Amniotic stem cell (primary cell): ENCODE measurements around the gene NKAIN2.
"Not testable (repeated sequence)": the region's sequence is repeated elsewhere in the genome, so short reads cannot be mapped to it uniquely, and the experiment has no call there.

ENCODE experiments used
- DNase-seq: peaks from one replicate; lab custom pipeline; 2025; lab: John Stamatoyannopoulos, UW

NKAIN2 gene

DNA sequence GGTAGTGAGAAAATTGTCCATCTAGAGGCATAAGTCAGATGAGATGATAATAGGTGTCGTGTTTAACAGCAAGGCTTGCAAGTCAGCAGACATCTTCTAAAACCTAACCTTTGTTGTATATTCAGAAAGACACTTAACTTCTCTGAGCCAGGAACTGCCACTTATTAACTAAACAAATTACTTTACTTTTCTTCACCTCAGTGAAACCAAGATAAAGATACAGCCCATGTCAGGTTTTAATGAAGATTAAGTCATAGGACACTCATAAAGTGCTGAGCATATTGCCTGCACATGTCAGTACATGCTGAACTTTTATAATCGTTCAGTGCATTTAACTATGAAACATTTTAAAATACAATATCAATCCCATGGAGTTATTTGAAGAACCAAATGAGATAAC lies 286.8 kb downstream of the NKAIN2 start:
- no peak for DNase-seq

GRCh38 chr6:124099520-124099919 lies 295.9 kb downstream of the NKAIN2 start:
- no peak for DNase-seq

DNA sequence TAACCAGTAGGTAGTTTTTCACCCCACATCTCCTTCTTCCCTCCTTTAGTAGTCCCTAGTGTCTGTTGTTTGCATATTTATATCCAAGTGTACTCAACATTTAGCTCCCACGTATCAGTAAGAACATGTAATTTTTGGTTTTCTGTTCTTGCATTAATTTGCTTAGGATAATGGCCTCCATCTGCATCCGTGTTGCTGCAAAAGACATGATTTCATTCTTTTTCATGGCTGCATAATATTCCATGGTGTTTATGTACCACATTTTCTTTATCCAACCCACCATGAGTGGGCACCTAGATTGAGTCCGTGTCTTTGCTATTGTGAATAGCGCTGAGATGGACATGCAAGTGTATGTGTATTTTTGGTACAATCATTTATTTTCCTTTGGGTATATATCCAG lies 306.8 kb downstream of the NKAIN2 start:
- no peak for DNase-seq

- DNase-seq = no peak
Measured at GRCh38 chr6:124119596-124119995, 315.9 kb downstream of the NKAIN2 start.

GRCh38 chr6:124123617-124124209 lies 320.0 kb downstream of the NKAIN2 start:
- no peak for DNase-seq

DNA sequence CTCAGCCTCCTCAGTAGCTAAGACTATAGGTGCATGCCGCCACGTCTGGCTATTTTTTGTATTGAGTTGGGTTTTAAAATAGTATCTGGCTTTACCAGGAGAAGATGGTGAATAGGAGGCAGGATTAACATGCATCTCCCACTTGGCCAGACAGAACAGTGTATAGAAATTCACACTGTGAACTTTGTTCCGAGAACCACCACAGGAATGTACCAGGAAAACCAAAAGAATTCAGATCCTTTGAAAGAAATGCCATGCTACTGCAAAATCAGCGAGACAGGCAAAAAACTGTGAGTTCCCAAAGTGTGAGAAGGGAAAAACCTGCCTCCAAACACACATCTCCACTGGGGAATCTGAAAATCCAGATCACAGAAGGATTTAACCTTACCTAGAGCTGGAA lies 327.6 kb downstream of the NKAIN2 start:
- no peak for DNase-seq

DNA sequence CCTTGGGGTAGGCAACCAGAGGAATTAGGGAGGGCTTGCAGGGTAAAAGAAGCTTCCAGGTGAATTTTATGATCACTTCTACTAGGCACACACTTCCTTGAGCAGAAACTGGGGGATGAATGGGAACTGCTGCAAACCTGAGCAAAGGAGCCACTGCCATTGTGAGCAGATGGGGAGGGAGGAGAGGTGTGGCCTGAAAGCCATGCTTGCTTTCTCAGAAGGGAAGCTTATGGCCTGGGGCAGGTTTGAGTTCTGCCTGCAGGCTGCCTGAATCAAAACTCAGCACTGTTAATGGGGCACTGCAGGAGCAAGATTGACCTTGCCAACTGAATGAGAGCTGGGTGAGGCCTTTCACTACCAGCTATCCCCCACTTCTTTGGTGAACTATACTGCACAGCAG lies 328.1 kb downstream of the NKAIN2 start:
- DNase-seq = no peak

DNA sequence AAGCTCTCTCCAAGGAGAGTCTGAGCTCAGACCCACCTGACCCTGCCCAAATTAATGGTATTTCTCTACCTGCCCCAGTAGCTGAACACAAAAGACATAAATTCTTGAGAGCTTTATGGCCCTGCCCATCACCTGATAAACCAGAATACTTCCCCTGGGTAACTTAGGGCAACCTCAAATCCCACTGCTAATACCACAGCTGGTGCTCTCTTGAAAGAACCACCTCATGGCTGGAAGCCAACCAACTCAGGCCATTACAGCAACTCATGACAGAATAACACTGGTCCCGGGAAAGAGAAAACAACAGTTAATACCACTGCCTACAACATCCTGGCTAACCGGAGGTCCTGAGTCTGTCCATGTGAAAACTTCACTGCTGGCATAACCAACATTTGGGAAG lies 328.6 kb downstream of the NKAIN2 start:
- DNase-seq = no peak

- no peak for DNase-seq
Measured at GRCh38 chr6:124142852-124143251, 339.2 kb downstream of the NKAIN2 start.

DNA sequence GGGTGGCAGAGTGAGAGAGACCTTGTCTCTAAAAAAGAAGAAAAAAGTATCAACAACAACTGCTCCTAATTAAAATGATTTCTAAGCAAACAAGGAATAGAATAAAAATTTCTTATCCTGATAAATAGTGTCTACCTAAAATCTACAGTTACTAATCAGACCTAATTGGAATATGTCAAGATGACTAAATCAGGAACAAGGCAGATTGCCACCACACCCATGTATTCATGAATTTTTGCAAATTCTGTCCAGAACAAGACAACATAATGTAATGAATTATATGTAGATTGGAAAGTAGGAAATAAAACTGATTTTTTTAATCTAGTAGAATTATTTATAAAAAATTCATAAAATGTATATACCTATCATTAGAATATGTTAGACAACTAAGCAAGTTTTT lies 339.8 kb downstream of the NKAIN2 start:
- no peak for DNase-seq

GRCh38 chr6:124147621-124148020 lies 344.0 kb downstream of the NKAIN2 start:
- DNase-seq = no peak

DNA sequence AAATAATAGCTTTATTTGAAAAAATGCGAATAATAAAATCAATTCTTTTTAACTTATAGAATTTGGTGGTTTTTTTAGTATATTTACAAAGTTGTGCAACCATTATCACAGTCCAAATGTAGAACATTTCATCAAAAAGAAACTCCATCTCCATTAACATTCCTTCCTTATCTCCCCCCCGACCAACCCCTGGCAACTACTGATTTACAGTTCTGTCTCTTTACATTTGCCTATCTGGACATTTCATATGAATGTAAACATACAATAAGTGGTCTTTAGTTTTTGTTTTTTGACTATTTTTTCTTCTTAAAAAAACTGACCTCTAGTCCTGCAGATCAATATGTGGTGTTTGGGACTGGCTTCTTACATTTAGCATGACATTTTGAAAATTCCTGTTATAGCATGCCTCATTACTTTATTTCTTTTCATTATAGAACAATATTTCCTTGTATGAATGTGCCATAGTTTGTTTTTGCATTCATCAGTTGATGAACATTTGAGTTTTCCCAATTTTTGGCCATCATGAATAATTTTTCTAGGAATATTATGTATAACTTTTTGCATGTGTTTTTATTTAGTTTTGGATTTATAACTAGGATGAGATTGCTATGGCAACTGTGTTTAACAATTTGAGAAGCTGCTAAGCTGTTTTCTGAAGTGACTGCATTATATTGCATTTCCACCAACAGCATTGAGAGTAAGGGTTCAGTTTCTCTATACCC lies 344.7 kb downstream of the NKAIN2 start:
- DNase-seq = no peak

DNA sequence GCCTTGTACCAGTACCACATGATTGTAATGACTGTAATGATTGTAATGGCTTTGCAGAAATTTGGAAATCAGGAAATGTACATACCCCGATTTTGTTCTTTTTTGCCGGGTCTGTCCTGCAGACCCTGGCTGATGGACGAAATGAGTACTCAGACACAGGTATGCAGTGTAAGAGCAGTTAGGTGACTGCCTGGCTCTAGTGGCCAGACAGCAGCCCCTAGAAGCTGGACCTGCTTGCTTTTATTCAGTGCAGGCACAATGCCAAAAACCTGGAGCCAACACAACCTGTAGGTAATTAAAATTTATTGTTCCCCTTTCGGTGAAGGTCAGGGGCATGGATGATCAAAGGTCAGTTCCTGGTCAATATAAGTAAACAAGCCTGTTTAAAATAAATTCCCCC lies 346.0 kb downstream of the NKAIN2 start:
- no peak for DNase-seq

- no peak for DNase-seq
Measured at GRCh38 chr6:124158024-124158423, 354.4 kb downstream of the NKAIN2 start.

GRCh38 chr6:124163676-124164075 lies 360.0 kb downstream of the NKAIN2 start:
- no peak for DNase-seq

DNA sequence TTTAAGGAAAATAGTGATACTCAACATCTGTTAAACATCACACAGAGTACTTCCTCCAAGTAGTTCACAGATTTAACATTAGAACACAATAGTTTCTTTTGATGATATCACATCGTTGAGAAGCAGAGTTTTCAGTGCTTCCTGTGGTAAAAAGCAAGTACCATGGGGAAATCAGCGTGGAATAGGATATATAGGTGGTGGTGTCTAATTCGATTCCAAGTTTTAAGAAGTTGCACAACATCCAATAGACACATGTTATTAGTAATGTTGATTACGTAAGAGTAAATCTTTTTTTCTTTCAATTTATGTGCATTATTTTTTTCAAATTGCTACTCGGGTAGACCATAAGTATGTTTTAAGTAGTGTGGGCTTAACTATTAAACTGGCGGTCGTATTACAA lies 360.7 kb downstream of the NKAIN2 start:
- DNase-seq = no peak

GRCh38 chr6:124167249-124167648 lies 363.6 kb downstream of the NKAIN2 start:
- not testable (repeated sequence) for DNase-seq

DNA sequence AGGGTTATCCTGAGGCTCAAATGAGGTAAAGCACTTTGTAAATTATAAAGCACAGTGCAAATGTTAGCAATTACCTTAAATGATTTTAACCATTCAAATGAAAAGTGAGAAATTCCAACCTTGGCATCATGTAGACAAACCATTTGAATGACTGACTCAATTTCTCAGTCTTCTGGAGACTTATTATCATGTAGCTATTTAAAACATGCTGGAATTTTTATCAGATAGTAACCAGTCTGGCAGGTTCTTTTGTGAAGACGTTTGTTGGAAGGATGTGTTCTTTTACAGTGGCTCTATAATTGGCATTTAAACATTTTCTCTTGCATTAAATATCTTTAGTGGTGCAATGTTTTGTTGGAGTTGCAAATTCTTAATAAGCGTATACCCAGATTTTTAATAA lies 386.6 kb downstream of the NKAIN2 start:
- DNase-seq = no peak

GRCh38 chr6:124193132-124193531 lies 389.5 kb downstream of the NKAIN2 start:
- no peak for DNase-seq

DNA sequence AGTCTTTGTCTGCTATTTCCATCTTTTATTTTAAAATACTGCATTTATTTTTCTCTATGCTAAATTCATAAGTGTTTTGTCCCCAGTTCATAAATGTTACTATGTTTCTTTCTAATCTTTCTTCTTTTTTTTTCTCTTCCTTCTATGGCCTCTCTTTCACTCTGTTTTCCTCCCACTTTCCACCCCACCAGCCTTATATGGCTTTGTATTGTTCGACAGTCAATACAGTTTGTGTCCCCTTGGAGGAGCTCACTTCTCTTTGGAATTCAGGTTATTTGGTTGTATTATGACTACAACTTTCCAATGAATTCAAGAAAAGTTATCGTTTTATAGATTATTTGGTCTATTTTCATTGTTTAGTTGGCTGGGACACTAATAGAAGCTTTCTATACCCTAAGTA lies 393.5 kb downstream of the NKAIN2 start:
- DNase-seq = no peak

- no peak for DNase-seq
Measured at GRCh38 chr6:124199286-124199685, 395.6 kb downstream of the NKAIN2 start.

DNA sequence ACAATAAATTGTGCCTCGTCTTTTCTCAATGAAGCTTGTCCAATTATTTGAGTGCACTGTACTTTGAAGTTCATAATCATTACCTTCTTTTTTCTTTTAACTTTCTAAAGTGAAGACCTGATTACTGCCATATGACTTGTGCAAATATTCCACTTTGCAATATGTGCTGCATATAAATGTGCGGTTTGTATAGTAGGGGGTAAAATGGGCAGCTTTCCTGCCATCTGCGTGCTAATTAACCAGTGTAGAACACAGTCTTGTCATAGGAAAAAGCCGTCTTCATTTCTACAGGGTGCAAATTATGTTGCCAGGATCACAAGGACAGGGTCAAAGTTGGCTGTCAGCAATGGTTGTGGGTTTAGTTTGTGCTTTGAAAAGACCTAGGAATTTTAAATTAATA lies 397.0 kb downstream of the NKAIN2 start:
- no peak for DNase-seq

DNA sequence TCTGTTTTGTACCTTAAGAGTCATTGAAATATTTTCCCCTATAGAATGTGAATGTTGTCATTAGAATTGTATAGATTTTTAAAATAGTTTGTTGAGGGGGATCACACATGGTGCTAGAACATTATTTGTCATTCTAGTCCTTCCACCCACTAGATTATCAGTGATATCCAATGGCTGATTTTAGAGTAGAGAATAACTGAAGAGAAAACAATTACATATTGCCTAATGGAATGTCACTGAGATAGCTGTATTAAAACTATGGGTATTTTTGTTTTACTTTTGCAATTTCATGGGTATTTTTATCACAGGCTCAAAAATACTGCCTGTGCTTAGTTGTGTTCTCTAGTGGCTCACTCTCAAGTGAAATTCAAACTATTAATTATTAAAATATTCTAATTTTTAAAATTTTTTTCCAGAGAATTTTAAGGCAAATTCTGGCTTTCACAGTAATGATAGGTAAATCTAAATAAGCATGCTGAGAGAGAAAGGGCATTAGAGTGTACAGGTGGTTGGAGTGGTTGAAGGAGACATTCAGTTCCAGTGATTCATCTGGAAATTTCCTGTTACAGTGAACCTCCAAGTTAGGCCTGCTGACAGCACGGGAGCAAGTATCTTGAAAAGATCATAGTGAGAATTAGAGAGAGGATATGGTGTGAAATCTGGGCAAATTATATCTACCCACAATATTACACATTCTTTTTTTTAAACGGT lies 399.6 kb downstream of the NKAIN2 start:
- DNase-seq = no peak

DNA sequence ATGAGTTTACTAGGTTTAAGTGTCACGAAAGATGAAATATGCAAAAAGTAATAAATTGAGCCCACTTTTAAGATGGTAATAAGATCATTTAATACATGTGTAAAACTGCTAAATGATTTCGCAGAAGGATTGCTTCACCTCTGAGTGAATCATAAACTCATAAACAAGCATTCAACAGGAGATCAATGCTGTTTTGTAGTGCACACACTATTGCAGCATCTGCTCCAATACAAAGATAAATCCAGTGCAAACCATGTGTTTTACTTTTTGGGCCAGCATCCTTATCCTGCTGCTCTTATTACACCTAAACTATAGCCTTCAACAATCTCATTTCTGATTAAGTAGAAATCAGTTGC lies 400.1 kb downstream of the NKAIN2 start:
- DNase-seq = no peak
